HG02885 (cell line): ENCODE measurements around the gene ATG2A.

Source experiments
- ATAC-seq: cut with Tn5 transposase; IDR thresholded peaks from one replicate; pipeline ENCODE4 v1.9.1; 2021; ENCODE audit warnings: mild to moderate bottlenecking; ENCODE audit not compliant: unreplicated experiment, poor library complexity

The ATG2A gene

GRCh38 chr11:64916775-64917662 lies at the start of gene ATG2A:
Gene ATG2A (minus strand): TSS chr11:64917209. CDS start chr11:64917135, 74 bp downstream.
- peak; percentile 94 for ATAC-seq

DNA sequence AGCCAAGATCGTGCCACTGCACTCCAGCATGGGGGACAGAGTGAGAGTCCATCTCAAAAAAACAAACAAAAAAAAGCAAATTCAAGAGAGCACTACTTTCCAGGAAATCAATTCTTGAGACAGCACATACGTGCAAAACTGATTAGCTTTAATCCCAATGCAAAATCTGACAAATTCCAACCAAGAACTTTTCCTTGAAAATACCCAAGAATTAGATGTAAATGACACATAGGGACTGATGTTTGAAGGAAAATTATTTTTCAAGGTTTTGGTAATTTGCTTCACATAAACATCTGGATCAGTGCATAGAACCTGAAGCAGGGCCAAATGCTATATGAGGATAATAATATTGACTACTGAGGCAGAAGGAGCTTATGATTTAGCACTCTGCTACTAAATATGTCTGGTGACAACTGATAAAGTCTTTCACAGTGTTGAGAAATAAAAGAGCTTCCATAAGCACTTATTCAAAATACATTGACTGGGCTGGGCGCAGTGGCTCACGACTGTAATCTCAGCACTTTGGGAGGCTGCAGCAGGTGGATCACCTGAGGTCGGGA lies 46.1 kb upstream of the ATG2A start:
- no peak for ATAC-seq

DNA sequence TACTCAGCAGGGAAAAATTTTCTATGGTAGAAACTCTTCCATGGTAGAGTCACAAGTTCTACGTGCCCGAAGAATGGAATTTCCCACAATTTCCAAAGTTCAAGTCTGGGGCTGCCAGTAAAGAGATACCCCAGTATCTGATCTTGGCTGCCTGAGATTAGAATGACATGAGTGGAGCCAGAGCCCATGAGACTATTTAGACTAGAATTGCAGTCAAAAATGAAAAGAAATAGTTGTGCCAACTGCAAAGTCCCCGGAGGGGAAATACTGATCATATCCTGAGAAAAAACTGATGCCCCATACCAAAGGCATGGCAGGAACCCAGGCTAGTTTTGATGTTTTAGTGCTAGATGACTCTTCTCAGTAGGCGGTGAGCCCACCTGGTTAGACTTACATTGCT lies 43.7 kb upstream of the ATG2A start:
- no peak for ATAC-seq

DNA sequence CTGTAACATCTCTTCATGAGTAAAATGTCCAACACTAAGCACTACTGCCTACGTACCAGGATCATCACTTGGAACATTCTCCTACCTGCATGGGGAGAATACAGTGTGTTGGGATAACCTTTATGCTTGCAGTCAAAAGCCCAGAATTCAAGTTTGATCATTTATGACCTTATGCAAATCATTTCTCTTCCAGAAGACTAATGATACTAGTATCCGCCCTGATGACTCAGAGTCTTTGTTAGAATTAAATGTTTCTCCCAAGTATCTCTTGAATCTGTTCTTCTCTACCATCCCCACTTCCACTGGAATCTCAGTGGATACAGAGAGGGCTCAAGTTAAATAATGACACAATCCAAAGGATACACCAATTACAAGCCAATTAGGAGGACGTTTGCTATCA lies 42.5 kb upstream of the ATG2A start:
- no peak for ATAC-seq

GRCh38 chr11:64954201-64954600 lies 37.2 kb upstream of the ATG2A start:
- ATAC-seq = no peak

DNA sequence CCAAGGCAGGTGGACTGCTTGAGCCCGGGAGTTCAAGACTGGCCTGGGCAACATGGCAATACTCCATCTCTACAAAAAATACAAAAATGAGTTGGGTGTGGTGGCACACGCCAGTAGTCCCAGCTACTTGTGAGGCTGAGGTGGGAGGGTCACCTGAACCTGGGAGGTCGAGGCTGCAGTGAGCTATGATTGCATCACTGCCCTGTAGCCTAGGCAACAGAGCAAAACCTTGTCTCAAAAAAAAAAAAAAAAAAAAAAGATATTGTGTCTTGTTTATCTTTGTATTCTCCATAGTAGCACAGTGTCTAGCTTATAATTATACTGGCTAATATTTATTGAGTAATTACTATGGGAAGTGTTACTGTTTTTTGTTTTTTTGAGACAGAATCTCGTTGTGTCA lies 34.5 kb upstream of the ATG2A start:
- no peak for ATAC-seq

- no peak for ATAC-seq
These were observed 30.3 kb upstream of the ATG2A start for GRCh38 chr11:64947208-64947814.

- ATAC-seq = no peak
These were observed 19.5 kb upstream of the ATG2A start for GRCh38 chr11:64936539-64936938.

DNA sequence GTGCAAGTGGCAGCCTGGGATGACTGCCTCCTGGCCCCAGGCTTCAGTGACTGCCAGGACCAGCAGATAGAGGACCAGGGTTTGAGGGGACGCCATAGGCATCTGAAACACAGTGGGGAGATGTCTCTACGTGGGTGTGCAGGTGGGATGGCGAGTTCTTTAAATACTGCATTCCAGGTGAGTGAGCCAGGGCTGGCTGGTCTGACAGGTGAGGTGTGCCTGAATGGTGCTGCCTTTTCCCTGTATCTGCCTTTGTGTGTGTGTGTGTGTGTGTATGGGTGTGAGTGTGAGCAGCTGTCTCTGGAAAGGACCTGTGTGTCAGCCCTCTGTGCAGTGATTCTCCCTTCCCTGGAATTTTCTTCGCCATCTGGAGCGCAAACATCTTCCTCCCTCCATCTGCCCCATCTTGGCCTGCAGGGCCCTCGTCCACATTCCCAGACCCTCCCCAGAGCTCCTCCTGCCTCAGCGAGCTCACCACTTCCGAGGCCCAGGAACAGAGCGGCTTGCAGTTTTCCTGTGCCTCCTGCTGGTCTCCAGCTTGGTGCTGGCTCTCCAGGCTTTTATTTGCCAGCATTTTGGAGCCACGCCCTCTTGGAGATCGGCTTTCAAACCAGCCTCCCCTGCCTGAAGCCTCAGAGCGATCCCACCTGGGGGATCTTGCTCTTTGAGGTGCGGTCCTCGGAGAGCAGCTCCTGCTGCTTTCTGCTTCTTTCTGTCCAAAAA lies 18.5 kb upstream of the ATG2A start, which contains the start of gene GPHA2:
Gene GPHA2 (minus strand): TSS at position 535 of the 723 bp plus-strand sequence. CDS start 433 bp downstream, at position 102.
- ATAC-seq = no peak

DNA sequence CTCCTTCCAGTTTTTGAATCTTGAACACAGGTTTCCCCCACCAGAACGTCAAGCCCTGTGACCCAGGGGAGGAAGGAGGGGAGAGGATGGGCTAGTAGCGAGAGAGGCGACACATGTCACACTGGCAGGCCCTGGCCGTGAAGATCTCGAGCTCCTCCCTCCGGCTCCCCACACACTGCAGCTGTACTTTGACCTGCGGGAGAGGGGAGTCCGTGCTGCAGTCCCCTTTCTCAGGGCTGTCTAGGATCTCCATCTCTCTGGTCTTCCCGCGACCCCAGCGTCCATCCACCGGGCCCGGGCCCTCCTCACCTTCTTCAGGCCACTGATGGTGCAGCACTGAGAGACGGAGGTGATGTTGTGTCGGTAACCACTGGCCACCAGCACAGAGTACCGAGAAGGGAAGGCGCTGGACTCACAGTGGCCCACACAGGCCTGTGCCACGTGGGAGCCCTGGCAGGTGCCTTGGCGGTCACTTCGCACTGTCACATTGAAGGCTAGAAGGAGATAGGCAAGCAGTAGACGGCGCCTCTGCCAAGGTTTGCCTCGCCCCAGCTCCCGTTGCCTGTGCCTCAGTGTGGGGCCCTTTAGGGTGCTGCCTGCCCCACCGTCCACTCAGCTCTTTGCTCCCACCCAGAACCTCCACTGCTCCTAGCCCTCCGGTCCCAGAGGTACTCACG lies 17.8 kb upstream of the ATG2A start:
- ATAC-seq = no peak

- ATAC-seq = no peak
These were observed 17.1 kb upstream of the ATG2A start for GRCh38 chr11:64933935-64934681.

DNA sequence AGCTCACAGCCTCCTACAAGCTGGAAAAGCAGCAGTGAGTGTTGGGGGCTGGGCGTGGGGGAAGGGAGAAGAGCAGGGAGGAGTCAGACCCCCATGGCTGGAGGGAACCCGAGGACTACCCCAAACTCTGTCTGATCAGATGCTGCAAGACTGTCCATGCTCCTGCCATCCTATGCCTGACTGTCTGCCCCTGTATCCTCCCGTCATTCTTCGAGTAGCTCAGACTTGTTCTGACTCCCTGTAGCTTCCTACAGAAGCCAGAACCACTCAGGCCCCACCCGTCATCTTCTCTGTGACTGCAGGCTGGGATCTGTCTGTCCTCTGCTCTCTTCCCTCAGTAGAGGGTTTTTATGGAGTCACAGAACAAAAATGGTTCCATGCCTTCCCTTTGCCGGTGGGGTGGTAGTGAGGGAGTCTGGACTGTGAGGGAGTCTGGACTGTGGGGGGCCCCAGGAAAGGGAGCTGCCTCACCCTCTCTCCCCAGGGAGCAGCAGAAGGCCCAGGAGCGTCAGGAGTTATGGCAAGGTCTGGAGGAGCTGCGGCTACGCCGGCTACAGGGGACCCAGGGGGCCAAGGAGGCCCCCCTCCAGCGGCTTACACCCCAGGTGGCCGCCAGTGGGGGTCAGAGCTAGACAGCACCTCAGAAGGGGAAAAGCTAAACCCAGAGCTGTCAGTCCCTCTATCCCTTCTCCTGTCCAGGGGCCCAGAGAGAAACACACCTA lies 16.4 kb upstream of the ATG2A start:
- ATAC-seq = no peak

DNA sequence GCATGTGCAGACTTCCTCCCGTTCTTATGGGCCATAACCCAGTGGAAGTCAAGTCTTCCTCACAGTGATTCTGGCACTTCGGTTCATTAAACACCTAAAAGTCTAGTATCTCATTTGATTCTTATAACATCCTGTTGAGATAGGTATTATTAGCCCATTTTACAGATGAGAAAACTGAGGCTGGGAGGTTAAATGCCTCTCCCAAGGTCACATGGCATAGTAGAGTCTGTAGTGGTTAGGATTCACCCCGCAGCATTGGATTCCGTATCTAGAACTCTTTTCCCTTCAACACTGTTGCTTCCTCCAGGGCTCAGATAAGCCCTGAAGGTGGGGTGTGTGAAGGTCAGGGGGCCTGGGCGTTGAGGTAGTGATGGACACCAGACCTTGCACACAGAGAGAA lies 15.3 kb upstream of the ATG2A start:
- no peak for ATAC-seq

DNA sequence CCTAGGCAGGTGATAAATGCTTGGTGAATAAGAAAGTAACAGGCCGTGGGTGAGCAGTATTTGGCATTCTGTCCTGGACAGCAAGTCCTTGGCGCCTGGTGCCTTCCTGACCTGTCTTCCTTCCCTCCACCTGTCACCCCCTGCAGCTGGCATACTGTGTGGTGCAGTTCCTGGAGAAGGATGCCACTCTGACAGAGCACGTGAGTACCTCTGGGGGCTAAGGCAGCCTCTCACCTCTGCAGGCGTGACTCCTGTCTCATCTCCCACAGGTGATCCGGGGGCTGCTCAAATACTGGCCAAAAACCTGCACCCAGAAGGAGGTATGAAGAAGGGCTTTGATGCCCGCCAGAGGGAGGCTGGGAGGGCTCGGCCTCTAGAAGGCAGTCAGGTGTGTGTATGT lies 14.3 kb upstream of the ATG2A start:
- no peak for ATAC-seq

- no peak for ATAC-seq
These were observed 13.3 kb upstream of the ATG2A start for GRCh38 chr11:64930340-64930739.

- ATAC-seq = no peak
These were observed 12.6 kb upstream of the ATG2A start for GRCh38 chr11:64929625-64930024.

DNA sequence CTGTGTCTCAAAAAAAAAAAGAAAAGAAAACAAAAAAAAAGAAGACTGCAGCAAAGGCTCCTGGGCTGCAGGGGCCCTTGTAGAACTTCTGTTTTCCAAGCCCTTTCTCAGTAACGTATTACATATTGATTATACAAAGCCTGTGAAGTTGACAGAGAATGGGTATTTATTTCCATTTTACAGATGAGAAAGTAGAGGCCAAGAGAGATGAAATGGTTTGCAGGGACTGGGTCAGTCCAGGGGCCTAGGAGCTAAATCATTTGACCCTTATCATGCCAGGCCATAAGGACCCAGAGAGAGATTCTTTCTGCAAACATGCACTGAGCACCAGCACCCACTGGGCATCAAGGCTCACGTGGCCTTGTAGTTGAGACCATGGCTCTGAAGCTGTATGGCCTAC lies 11.9 kb upstream of the ATG2A start:
- ATAC-seq = no peak

DNA sequence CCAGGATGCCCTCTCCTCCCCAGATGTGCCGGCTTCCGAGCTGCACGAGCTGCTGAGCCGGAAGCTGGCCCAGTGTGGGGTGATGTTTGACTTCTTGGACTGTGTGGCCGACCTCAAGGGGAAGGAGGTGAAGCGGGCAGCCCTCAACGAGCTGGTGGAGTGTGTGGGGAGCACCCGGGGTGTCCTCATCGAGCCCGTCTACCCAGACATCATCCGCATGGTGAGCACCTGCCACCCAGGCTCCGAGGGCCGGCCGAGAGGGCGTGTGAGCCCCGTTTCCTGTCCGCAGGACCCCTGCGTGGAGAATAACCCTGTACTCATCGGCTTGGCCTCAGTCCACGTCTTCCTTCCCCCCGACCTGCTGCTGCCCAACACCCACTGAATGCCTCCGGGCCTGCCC lies 9.7 kb upstream of the ATG2A start:
- no peak for ATAC-seq
